ENCODE data around the gene UFSP1.
"Not testable (repeated sequence)": the region's sequence is repeated elsewhere in the genome, so short reads cannot be mapped to it uniquely, and the experiment has no call there.

Gene UFSP1

DNA sequence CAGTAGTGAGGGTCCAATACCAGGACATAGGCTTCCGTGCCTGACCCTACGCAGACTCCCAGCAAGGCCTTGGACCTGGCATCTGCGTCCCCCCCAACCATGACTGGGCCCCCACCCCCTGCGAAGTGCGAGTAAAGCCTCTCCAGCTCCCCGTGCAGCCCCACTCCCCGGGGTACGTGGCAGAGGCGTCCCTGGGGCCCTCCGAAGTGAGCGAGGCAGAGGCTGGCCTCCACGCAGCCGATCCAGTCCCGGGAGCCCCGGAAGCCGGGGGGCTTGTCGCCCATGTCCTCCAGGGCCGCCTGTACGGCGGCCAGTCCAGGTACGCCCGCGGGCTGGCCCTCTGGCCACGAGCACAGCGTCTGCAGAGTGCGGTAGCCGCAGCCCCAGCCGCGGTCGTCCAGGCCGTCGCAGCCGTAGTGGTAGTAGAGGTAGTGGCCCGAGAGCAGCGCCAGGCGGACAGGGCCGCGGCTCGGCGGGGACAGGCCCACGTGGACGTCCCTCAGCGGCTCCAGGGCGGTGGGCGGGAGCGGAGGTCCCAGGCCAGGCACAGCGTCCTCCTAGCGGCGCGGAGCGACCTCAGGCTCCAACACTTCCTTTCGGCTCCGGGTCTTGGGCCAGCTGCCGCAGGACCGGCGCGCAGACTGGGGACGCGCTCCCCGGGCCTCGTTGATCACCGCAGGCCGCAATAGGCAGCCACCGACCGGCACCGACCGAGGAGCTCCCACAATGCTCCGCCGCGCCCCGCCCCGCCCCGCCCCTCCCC is at the start of gene UFSP1:
UFSP1 (minus strand) TSS at position 728 of the 763 bp plus-strand sequence; CDS start at position 284, 444 bp downstream.
- DNase-seq, result no peak

- DNase-seq, result not testable (repeated sequence)
Observed at GRCh38 chr7:100936167-100936566, 46.7 kb upstream of the UFSP1 start.

DNA sequence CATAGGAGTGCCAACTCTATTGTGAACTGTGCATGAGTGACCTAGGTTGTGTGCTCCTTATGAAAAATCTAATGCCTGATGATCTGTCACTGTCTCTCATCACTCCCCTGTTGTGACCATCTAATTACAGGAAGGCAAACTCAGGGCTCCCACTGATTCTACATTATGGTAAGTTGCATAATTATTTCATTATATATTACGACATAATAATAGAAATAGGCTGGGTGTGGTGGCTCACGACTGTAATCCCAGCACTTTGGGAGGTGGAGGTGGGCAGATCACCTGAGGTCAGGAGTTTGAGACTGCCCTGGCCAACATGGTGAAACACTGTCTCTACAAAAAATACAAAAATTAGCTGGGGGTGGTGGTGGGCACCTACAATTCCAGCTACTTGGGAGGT is 45.9 kb upstream of the UFSP1 start:
- not testable (repeated sequence) for DNase-seq

DNA sequence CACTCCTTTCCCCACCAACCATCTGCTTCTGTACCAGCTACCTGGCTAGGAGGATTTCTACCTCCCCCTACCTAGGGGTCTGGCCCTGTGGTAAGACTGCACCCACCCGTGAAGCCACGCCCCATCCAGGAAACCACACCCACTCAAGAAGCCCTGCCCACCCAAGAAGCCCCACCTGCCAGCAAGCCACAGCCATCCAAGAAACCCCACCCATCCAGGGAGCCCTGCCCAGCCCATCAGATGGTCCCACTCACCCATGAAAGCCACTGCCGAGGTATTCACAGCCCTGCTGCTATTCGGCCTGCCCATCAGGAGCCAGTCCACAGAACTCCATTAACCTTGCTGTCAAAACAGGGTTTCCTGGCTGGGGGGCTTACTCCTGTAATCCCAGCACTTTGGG is 44.2 kb upstream of the UFSP1 start:
- no peak for DNase-seq

DNA sequence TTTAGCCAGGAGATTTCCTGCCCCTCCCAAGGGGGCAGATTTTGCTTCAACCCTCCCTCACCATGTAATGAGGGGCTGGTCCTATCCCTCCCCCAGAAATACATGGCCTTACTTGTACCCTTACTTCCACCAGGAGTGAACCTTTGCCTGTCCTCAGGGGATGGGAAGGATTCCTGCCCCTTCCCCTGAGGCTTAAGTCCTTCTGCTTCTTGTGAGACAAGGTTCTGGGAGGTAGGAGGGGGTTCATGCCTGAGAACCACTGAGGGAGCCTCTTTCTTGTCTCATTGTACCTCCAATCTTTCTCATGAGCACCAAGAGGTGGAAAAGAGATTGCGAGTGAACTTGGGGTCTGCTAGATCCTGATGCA is 40.3 kb upstream of the UFSP1 start:
- no peak for DNase-seq

GRCh38 chr7:100923616-100924015 is 34.1 kb upstream of the UFSP1 start:
- DNase-seq, result not testable (repeated sequence)

GRCh38 chr7:100921039-100921438 is 31.5 kb upstream of the UFSP1 start:
- no peak for DNase-seq

DNA sequence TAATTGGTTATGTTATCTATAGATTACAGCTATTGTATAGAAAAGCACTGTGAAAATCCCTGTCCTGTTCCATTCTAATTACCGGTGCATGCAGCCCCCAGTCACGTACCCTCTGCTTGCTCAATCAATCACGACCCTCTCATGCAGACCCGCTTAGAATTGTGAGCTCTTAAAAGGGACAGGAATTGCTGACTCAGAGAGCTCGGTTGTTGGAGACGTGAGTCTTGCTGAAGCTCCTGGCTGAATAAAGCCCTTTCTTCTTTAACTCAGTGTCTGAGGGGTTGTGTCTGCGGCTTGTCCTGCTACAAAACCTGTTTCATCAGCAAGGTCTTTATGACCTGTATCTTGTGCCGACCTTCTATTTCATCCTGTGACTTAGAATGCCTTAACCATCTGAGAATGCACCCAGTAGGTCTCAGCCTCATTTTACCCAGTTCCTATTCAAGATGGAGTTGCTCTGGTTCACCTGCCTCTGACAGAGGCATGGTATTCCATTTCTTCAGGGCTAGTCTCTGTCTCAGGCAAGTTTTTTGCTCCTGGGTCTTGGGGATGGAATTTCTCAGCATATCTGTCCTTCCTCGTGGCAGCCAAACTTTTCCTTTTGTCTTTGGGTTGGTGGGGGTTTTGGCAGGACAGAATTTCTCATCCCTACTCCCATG is 30.4 kb upstream of the UFSP1 start:
- DNase-seq, result not testable (repeated sequence)

- DNase-seq, result not testable (repeated sequence)
Observed at GRCh38 chr7:100919335-100919734, 29.8 kb upstream of the UFSP1 start.

DNA sequence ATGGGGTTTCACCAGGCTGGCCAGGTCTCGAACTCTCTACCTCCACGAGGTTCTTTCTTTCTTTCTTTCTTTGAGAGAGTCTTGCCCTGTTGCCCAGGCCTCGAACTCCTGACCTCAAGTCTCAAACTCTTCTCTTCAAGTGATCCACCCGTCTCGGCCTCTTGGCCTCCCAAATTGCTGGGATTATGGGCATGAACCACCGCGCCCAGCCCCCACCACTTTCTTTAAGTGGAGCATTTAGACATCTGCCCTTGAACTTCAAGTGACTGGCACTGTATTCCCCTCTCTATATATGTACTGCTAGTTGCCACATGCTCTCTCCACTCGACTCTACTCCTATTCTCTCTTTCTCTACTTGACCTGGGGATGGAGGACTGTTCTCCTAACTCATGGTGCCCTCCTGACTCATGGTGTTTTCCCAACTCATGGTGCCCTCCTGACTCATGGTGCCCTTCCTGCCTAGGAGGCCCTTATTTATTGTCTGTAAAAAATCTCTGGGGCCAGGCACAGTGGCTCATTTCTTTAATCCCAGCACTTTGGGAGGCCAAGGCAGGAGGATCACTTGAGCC is 25.4 kb upstream of the UFSP1 start:
- DNase-seq, result no peak

DNA sequence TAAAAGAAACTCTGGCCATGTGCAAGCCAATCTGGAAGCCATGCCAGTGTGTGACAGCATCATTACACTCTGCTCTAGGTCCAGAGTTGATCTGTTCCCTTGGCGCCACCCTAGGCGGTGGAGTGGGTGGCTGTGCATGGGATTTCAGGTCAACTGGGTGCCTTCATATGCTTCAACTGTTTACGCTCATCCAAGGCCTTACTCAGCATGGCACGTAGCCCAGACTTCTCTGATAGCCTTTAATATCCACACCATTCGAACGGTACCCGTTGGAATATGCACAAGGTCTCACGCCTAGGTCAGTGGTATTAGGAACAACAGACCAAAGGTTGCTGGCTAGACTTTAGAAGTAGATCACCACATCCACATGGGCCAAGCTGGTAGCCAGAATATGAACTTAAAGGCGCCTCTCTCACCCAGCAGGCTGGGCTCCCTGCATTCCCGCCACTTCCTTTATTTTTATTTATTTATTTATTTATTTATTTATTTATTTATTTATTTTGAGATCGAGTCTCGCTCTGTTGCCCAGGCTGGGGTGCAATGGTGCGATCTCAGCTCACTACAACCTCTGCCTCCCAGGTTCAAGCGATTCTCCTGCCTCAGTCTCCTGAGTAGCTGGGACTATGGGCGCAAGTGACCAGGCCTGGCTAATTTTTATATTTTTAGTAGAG is 24.8 kb upstream of the UFSP1 start:
- DNase-seq, result no peak

DNA sequence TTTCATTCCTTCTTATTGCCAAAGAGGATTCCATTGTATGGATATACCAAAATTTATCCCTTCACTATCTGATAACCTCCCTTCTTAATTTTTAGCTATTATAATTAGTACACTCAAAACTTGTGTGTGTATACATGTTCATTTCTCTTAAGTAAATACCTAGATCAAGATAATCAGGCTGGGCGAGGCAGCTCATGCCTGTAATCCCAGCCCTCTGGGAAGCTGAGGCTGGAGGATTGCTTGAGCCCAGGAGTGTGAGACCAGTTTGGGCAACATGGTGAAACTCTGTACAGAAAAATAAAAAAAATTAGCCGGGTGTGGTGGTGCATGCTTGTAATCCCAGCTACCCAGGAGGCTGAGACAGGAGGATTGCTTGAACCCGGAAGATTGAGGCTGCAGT is 22.0 kb upstream of the UFSP1 start:
- no peak for DNase-seq

GRCh38 chr7:100910443-100910842 is 20.9 kb upstream of the UFSP1 start:
- not testable (repeated sequence) for DNase-seq

DNA sequence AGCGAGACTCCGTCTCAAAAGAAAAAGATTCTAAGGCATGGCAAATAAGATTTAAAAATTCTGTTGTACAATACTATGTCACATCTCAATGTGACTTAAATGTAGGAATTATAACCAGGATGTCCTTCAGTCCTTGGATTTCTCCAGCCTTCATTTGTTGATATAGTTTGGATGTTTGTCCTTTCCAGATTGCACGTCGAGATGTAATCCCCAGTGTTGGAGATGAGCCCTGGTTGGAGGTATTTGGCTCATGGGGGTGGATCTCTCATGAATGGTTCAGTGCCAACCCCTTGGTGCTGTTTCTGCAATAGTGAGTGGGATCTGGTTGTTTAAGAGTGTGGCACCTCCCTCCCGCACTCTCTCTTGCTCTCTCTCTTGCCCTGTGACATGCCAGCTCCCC is 19.0 kb upstream of the UFSP1 start:
- no peak for DNase-seq

- DNase-seq, result no peak
Observed at GRCh38 chr7:100902638-100903037, 13.1 kb upstream of the UFSP1 start.

DNA sequence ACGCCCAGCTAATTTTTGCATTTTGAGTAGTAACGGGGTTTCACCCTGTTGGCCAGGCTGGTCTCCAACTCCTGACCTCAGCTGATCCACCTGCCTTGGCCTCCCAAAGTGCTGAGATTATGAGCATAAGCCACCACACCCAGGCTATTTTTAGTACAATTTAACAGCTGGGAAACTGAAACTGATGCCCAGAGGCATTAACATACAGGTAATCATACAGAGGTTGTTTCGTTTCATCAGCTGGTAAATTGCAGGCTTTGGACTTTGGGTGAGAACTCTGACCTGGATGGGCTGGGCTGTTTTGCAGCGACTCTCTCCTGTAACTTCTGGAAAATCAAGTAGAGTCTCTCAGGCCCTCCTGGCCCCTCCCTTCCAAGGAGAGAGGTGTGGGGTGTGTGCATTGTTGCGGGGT is 12.4 kb upstream of the UFSP1 start:
- no peak for DNase-seq

- DNase-seq, result no peak
Observed at GRCh38 chr7:100900978-100901377, 11.5 kb upstream of the UFSP1 start.

DNA sequence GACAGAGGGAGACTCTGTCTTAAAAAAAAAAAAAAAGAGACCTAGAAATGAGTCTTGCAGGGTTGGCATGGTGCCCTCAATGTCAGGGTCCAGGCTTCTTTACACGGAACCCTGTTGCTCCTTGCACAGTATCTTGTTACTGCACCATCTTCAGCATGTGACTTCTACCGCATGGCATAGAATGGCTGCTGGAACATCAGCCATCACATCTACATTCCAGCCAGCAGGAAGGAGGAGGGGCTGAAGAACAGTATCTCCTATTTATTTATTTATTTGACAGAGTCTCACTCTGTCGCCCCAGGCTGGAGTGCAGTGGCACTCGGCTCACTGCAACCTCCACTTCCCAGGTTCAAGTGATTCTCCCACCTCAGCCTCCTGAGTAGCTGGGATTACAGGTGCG is 9.9 kb upstream of the UFSP1 start:
- no peak for DNase-seq

- DNase-seq, result no peak
Observed at GRCh38 chr7:100897772-100898454, 8.4 kb upstream of the UFSP1 start.

DNA sequence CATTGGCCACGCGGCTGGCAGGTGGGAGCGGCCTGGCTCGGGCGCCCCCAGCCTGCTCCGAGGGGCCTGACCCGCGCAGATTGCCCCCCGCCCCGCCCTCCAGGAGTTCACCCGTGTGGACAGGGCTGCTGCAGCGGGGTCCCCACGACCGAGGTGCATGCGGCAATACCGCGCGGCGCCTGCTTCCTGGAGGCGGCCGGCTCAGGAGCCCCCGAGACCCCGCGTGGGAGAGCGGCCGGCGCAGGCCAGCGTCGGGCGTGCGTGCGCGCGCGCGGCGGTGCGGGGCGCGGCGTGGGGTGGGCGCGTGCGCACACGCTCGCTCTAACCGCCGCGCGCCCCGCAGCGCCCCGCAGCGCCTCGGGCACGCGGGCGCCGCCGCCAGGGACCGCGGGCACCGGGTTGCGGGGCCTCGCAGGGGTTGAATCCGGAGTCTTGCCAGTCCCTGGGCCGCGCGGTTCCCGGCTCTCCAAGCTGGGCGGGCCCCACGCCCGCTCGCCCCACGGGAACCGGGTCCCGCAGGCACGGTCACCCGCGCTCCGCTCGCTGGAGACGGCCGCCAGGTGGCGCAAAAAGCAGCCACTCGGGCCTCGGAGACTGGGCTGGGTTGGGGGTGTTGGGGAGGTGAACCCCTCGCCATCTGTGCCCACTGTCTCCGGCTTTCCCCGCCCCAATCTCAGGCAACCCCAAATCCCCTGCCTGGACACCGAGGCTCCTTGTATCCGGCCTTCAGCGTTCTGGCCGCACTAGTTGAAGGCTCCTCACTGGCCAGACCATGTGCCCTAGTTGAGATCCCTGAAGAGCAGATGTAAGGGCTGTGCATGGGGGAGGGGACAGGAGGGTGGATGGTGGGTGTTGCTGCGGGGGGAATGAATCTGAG is 7.5 kb upstream of the UFSP1 start:
- DNase-seq, result peak; percentile 15

DNA sequence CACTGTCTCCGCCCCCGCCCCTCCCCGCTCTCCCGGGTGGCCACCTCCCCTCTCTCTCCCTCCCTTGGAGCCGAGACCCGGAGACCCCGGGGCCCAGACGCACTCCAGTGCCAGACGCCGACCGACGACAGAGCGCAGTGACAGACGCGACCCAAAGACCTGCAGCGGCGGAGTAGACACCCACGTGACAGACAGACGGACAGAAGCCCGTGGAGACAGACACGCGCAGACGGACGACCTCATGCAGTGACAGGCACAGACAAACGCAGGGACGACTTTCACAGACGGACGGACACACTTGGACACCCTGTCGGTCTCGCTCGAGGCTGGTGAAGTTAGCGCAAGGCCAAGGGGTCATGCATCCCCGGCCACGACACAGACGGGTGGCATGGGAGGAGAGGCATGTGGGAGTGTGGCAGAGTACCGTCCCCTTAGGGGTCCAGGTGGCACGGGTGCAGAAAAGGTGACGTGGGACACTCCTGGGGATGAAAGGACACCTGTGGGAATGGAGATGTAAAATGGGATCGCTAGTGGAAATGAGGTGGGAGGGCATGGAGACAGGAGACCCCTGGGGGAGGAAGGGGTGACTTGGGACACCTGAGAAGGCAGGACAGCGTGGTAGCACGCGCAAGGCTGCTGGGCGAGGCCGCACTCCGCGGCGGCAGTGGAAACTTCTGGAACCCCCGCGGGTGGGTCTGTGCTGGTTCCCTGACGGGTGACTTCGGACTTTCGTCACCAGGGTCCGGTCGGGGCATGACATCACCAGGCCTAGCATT is 6.6 kb upstream of the UFSP1 start:
- peak; percentile 39 for DNase-seq

DNA sequence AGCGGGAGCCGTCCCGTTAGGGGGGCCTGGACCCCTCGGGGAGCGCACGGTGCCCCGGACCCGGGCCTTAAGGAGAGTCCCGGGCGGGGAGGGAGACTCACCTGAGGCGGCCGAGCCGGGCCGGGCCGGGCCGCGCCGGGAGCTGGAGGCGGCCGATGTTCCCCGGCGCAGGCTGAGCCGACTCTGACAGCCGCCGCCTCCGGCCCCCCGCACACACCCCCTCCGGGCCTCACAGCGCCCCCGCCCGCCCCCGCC is 6.1 kb upstream of the UFSP1 start, which contains the start of gene ACHE:
ACHE (minus strand) TSS at position 188 of the 255 bp plus-strand sequence. CDS start 1,656 bp downstream, outside the sequence.
- DNase-seq, result no peak
